ENCODE data around the gene CCDC40. TPM values are rescaled to one million over a fixed set of nuclear protein-coding genes. Genes with fewer than 3 reads are reported as not detected.

The CCDC40 gene
- total and polyA plus RNA-seq, 7 donors: 1.4 to 25.8 (median 5.3) TPM; not detected in 2

- Histone ChIP-seq H3K4me1 (no peaks in the 10 kb centered on the region), H3K27ac (no peak overlapping the region), H3K36me3 (peaks cover 0 to 19% (median 0%) of the 10 kb centered on the region in 4 donors), H3K4me3 (no peak overlapping the region), H3K9me3 (no peaks in the 10 kb centered on the region), H3K27me3 (no peaks in the 10 kb centered on the region)
- TF ChIP-seq POLR2A (IDR thresholded peaks at IDR 0.05) (no peak), POLR2AphosphoS5 (IDR thresholded peaks at IDR 0.05) (no peak), EP300 (IDR thresholded peaks at IDR 0.05) (no peak), CTCF (IDR thresholded peaks at IDR 0.05) (no peak)
- intact Hi-C loops (cut with DNase I): no loop called here
- DNase-seq: no peak
- 90 to 93% methylated on average over 16 of the region's 16 CpGs for WGBS, 2 donors
Observed at GRCh38 chr17:80116276-80116920, 80.0 kb downstream of the CCDC40 start.

- H3K9me3 ChIP-seq: no peaks in the 10 kb centered on the region
- TF ChIP-seq CTCF (IDR thresholded peaks at IDR 0.05): no peak
- no peak for TF ChIP-seq POLR2A (IDR thresholded peaks at IDR 0.05)
- no peak for TF ChIP-seq EP300 (IDR thresholded peaks at IDR 0.05)
- no peak for TF ChIP-seq POLR2AphosphoS5 (IDR thresholded peaks at IDR 0.05)
- intact Hi-C loops (cut with DNase I): no loop called here
- peaks cover 0 to 19% (median 0%) of the 10 kb centered on the region in 4 donors for H3K36me3 ChIP-seq
- no peak overlapping the region for H3K4me3 ChIP-seq
- WGBS, 2 donors: 94 to 95% methylated on average over 13 of the region's 13 CpGs
- no peak for DNase-seq
- H3K27ac ChIP-seq: no peak overlapping the region
- H3K27me3 ChIP-seq: no peaks in the 10 kb centered on the region
- H3K4me1 ChIP-seq: no peaks in the 10 kb centered on the region
Observed at GRCh38 chr17:80116921-80117380, 80.5 kb downstream of the CCDC40 start.

GRCh38 chr17:80117491-80118401 is 81.3 kb downstream of the CCDC40 start:
- intact Hi-C loops (cut with DNase I): no loop called here
- H3K27me3 ChIP-seq: no peaks in the 10 kb centered on the region
- H3K4me1 ChIP-seq: no peaks in the 10 kb centered on the region
- 91 to 94% methylated on average over 31 of the region's 31 CpGs for WGBS, 2 donors
- TF ChIP-seq EP300 (IDR thresholded peaks at IDR 0.05) (no peak), POLR2A (IDR thresholded peaks at IDR 0.05) (no peak), POLR2AphosphoS5 (IDR thresholded peaks at IDR 0.05) (no peak), CTCF (IDR thresholded peaks at IDR 0.05) (no peak)
- H3K36me3 ChIP-seq: peaks cover 0 to 19% (median 0%) of the 10 kb centered on the region in 4 donors
- no peak overlapping the region for H3K27ac ChIP-seq
- no peak overlapping the region for H3K4me3 ChIP-seq
- DNase-seq: no peak
- H3K9me3 ChIP-seq: no peaks in the 10 kb centered on the region

GRCh38 chr17:80118601-80119270 is 82.3 kb downstream of the CCDC40 start:
- 89 to 92% methylated on average over 35 of the region's 35 CpGs for WGBS, 2 donors
- TF ChIP-seq POLR2A (IDR thresholded peaks at IDR 0.05): no peak
- no peak for TF ChIP-seq EP300 (IDR thresholded peaks at IDR 0.05)
- no peak for TF ChIP-seq POLR2AphosphoS5 (IDR thresholded peaks at IDR 0.05)
- no peak for TF ChIP-seq CTCF (IDR thresholded peaks at IDR 0.05)
- peaks cover 0 to 19% (median 0%) of the 10 kb centered on the region in 4 donors for H3K36me3 ChIP-seq
- H3K27ac ChIP-seq: no peak overlapping the region
- H3K9me3 ChIP-seq: no peaks in the 10 kb centered on the region
- peaks cover 0 to 2% (median 0%) of the 10 kb centered on the region in 3 donors for H3K27me3 ChIP-seq
- H3K4me1 ChIP-seq: no peaks in the 10 kb centered on the region
- DNase-seq: peak; percentile 46
- H3K4me3 ChIP-seq: no peak overlapping the region
- intact Hi-C loops (cut with DNase I): no loop called here
